GM12878 (cell line): ENCODE measurements around the gene WNT5B. TPM values are rescaled to one million over a fixed set of nuclear protein-coding genes. Genes with fewer than 3 reads are reported as not detected.

Experiments
- BCL3 ChIP-seq: IDR thresholded peaks from 2 replicates; pipeline ENCODE4 v1.6.1; 2011; ENCODE audit warnings: borderline replicate concordance, low read depth, mild to moderate bottlenecking, moderate library complexity, low read length; ENCODE audit not compliant: insufficient read depth, poor library complexity, severe bottlenecking
- E2F4 ChIP-seq: IDR thresholded peaks from 2 replicates; pipeline ENCODE4 v1.6.1; 2012; ENCODE audit warnings: low read depth, low read length, improper control_type of control experiment
- ESRRA ChIP-seq: IDR thresholded peaks from 2 replicates; pipeline ENCODE4 v1.6.1; 2012; ENCODE audit warnings: mild to moderate bottlenecking, low read length, improper control_type of control experiment
- EZH2 ChIP-seq: IDR thresholded peaks from 2 replicates; pipeline ENCODE4 v1.6.1; 2012; ENCODE audit warnings: low read depth, mild to moderate bottlenecking, control low read depth, inconsistent platforms, low read length, borderline replicate concordance; ENCODE audit not compliant: control insufficient read depth
- LARP7 ChIP-seq: fragments of 450-650 bp; IDR thresholded peaks from 2 replicates; pipeline ENCODE4 v1.6.1; 2017; ENCODE audit warnings: mild to moderate bottlenecking
- MYB ChIP-seq: fragments of 150-350 bp; IDR thresholded peaks from 2 replicates; pipeline ENCODE4 v1.6.1; 2014; ENCODE audit warnings: mild to moderate bottlenecking, low read depth, low read length, borderline replicate concordance
- NFYA ChIP-seq: IDR thresholded peaks from 2 replicates; pipeline ENCODE4 v1.6.1; 2011; ENCODE audit warnings: low read depth, mild to moderate bottlenecking, low read length, improper control_type of control experiment, borderline replicate concordance
- POU2F2 ChIP-seq: IDR thresholded peaks from 3 replicates; pipeline ENCODE4 v1.6.1; 2011; ENCODE audit warnings: low read depth, mild to moderate bottlenecking, low read length, borderline replicate concordance
- RCOR1 ChIP-seq: conservative IDR thresholded peaks from 2 replicates; pipeline ENCODE4 v1.6.1; 2012; ENCODE audit warnings: low read depth, low read length, improper control_type of control experiment
- RELA ChIP-seq: fragments of 450-650 bp; IDR thresholded peaks from 2 replicates; pipeline ENCODE4 v1.8.0; 2014; ENCODE audit warnings: borderline replicate concordance; ENCODE audit not compliant: partially characterized antibody
- SKIL ChIP-seq: fragments of 450-650 bp; IDR thresholded peaks from 2 replicates; pipeline ENCODE4 v1.6.1; 2017; ENCODE audit warnings: mild to moderate bottlenecking, low read depth, inconsistent platforms; ENCODE audit not compliant: poor library complexity, severe bottlenecking
- SPI1 ChIP-seq: IDR thresholded peaks from 2 replicates; pipeline ENCODE4 v1.6.1; 2011; ENCODE audit warnings: low read depth, mild to moderate bottlenecking, low read length, moderate library complexity, borderline replicate concordance; ENCODE audit not compliant: insufficient read depth
- STAT1 ChIP-seq: fragments of 450-650 bp; conservative IDR thresholded peaks from 2 replicates; pipeline ENCODE4 v1.6.1; 2014; ENCODE audit warnings: antibody characterized with exemption, mild to moderate bottlenecking
- TAF1 ChIP-seq: IDR thresholded peaks from 2 replicates; pipeline ENCODE4 v1.6.1; 2011; ENCODE audit warnings: mild to moderate bottlenecking, low read depth, low read length, borderline replicate concordance
- ZNF207 ChIP-seq: fragments of 450-650 bp; IDR thresholded peaks from 2 replicates; pipeline ENCODE4 v1.6.1; 2014; ENCODE audit warnings: antibody characterized with exemption, mild to moderate bottlenecking, borderline replicate concordance
- ZNF274 ChIP-seq: IDR thresholded peaks from one replicate; pipeline ENCODE4 v1.8.0; 2011; ENCODE audit not compliant: insufficient read length, insufficient read depth
- ZNF384 ChIP-seq: IDR thresholded peaks from 2 replicates; pipeline ENCODE4 v1.6.1; 2012; ENCODE audit warnings: low read depth, mild to moderate bottlenecking, low read length, improper control_type of control experiment, borderline replicate concordance
- ZNF687 ChIP-seq: fragments of 450-650 bp; IDR thresholded peaks from 2 replicates; pipeline ENCODE4 v1.6.1; 2017; ENCODE audit warnings: mild to moderate bottlenecking, moderate library complexity
- polyA plus RNA-seq, 11 experiments: library from polyadenylated mRNA; depleted of rRNA in 4 of 11; unstranded in 6 of 11; stranded (reverse) in 5 of 11; fragments of >200 nt; fragmentation: Nextera tagmentation in 4 of 11; fragmentation: Illumina TruSeq in 1 of 11; extraction: Ambion mirVana in 4 of 11; extraction: Trizol in 1 of 11; gene quantifications; 1 replicate in 1 of 11; 2 replicates in 10 of 11; pipeline versions ENCODE4 v1.2.1 to v1.2.3, GENCODE V29; 2011 to 2016; ENCODE audit warnings: inconsistent platforms in 2 of 11, missing spikeins in 2 of 11, low read depth in 1 of 11
- total RNA-seq, 4 experiments: library from RNA; depleted of rRNA in 3 of 4; stranded (reverse); fragments of >200 nt in 3 of 4; fragmentation: Illumina TruSeq in 1 of 4; extraction: Trizol in 1 of 4; gene quantifications; 2 replicates each; pipeline versions ENCODE4 v1.2.1 to v1.2.3, GENCODE V29; 2013 to 2021

WNT5B gene
- total and polyA plus RNA-seq, 10 of the 15 experiments (the other 5 are each of a cell fraction or from before 2014, with no cell fraction given), result 0.45 to 18.3 (median 5.4) TPM

DNA sequence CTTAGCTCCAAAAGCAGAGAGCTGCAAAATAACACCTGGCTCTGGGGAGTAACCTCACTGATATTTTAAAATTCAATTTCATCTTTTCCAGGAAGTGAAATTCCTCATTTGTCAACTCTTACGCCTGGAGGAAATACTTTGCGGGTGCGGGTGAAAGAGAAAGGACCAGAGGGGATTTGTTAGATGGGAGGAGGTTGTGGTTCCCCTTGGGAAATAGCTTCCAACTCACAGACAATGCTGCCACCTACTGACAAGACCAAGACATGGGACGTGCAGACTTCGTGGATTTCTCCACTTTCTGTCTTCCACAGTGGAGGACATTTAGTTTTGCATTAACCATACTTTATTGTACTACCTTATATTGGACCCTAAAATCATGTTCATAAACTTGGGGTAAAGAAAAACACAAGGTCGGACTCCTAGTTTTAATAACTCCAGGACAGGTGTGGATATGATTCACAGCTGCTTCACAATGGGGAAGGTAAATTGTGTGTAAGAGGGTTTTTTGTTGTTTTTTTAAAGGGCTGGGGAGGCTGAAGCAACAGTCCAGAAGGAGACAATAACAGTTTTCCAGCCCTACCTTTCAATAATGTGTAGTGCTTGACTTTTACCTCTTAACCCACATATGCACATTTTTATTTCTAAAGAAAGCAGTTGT, 45.5 kb upstream of the WNT5B start (continued):
- TF ChIP-seq SKIL (peak; percentile 83), E2F4 (no peak), STAT1 (no peak), NFYA (no peak), SPI1 (peak; percentile 40; the same call in 1 of the 2 replicates), RELA (peak; percentile 37), RCOR1 (no peak), MYB (no peak), TAF1 (no peak), ZNF207 (no peak), ESRRA (no peak), BCL3 (no peak), ZNF274 (no peak), ZNF384 (peak; percentile 30; the same call in 1 of the 2 replicates), POU2F2 (peak; percentile 37; the same call in 1 of the 3 replicates), ZNF687 (no peak), EZH2 (no peak), LARP7 (no peak)
